ENCODE results near the gene PLEKHO2.

Gene PLEKHO2

DNA sequence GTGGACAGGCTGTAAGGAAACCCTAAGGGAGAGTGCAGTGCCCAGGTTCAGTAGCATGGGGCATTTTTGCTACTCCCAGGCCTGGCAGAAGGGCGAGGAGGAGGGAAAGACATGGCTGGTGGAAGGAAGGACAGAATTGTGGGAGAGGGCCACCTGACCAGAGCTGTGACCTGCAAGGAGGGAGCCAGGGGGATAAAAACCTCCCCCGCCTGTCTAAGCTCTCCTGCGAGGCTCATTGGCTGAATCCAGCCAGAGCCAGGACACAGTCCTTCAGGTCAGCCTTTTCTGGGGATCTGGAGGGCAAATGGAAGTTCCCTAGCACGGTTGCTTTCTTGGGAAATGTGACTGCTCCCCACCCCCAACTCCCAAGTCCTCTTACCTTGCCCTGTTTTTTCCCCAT is 56.7 kb downstream of the PLEKHO2 start:
- Mint-ChIP-seq H3K27ac (no peak overlapping the region), H3K27me3 (no peaks in the 10 kb centered on the region), H3K9me3 (peaks cover 2% of the 10 kb centered on the region), H3K36me3 (peaks cover 4% of the 10 kb centered on the region), H3K4me3 (no peak overlapping the region), H3K4me1 (peaks cover 41% of the 10 kb centered on the region)
- no peak for ATAC-seq (ENCODE audit: low read depth)
- DNase-seq (ENCODE audit: low spot score in 2 of 2), result no peak

DNA sequence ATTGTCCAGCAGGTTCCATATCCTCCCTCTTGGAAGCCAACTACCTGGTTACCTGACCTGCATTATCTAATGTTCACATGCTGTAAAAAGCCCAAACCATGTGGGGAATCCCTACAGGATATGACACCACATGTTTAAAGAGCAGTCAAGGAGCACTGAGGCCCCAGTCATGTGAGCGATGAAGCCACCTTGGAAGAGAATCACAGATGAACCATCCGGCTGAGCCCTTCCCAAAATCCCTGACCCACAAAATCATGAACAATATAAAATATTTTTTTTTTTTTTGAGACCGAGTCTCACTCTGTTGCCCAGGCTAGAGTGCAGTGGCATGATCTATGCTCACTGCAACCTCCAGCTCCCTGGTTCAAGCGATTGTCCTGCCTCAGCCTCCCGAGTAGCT is 59.4 kb downstream of the PLEKHO2 start:
- Mint-ChIP-seq H3K27ac (no peak overlapping the region), H3K36me3 (peaks cover 4% of the 10 kb centered on the region), H3K9me3 (peaks cover 2% of the 10 kb centered on the region), H3K4me3 (no peak overlapping the region), H3K27me3 (no peaks in the 10 kb centered on the region), H3K4me1 (peaks cover 34% of the 10 kb centered on the region)
- DNase-seq (ENCODE audit: low spot score in 2 of 2) (no peak), ATAC-seq (ENCODE audit: low read depth) (no peak)

DNA sequence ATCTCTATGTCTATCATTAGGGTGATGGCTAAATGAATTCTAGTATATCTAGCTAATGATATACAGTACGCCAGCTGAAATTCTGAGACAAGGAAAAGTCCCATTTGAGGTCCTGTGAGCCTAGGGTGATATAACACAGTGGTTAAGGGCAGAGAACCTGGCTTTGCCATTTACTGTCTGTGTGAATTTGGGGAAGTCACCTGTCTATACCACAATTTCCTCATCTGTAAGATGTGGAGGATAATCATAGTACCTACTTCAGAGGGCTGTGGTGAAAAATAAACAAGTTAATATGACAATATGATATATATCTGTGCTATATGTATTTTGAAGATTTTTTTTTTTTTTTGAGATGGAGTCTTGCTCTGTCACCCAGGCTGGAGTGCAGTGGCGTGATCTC is 60.2 kb downstream of the PLEKHO2 start:
- H3K4me3 Mint-ChIP-seq, result no peak overlapping the region
- DNase-seq (ENCODE audit: low spot score in 2 of 2) (peak in 1 of 2 donors; percentile 26), ATAC-seq (ENCODE audit: low read depth) (peak; percentile 91)
- H3K9me3 Mint-ChIP-seq, result peaks cover 2% of the 10 kb centered on the region
- H3K27ac Mint-ChIP-seq, result no peak overlapping the region
- H3K36me3 Mint-ChIP-seq, result peaks cover 4% of the 10 kb centered on the region
- no peaks in the 10 kb centered on the region for H3K27me3 Mint-ChIP-seq
- H3K4me1 Mint-ChIP-seq, result peaks cover 29% of the 10 kb centered on the region

DNA sequence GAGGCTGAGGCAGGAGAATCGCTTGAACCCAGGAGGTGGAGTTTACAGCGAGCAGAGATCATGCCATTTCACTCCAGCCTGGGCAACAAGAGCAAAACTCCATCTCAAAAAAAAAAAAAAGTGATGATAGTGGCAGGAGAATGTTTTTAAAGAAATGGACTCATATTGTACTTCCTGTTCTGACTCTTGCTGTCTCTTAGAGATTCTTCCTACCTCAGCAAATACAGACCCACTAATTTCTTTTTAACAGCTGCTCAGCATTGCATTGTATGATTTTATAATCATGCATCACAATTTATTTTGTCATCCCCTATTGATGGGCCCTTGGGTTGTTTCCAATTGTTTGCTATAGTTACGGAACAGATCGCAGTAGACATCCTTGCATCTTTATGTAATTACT is 61.1 kb downstream of the PLEKHO2 start:
- peaks cover 4% of the 10 kb centered on the region for H3K36me3 Mint-ChIP-seq
- peaks cover 27% of the 10 kb centered on the region for H3K4me1 Mint-ChIP-seq
- H3K27me3 Mint-ChIP-seq, result no peaks in the 10 kb centered on the region
- H3K9me3 Mint-ChIP-seq, result peaks cover 2% of the 10 kb centered on the region
- ATAC-seq (ENCODE audit: low read depth), result no peak
- H3K27ac Mint-ChIP-seq, result no peak overlapping the region
- no peak for DNase-seq (ENCODE audit: low spot score in 2 of 2)
- no peak overlapping the region for H3K4me3 Mint-ChIP-seq

DNA sequence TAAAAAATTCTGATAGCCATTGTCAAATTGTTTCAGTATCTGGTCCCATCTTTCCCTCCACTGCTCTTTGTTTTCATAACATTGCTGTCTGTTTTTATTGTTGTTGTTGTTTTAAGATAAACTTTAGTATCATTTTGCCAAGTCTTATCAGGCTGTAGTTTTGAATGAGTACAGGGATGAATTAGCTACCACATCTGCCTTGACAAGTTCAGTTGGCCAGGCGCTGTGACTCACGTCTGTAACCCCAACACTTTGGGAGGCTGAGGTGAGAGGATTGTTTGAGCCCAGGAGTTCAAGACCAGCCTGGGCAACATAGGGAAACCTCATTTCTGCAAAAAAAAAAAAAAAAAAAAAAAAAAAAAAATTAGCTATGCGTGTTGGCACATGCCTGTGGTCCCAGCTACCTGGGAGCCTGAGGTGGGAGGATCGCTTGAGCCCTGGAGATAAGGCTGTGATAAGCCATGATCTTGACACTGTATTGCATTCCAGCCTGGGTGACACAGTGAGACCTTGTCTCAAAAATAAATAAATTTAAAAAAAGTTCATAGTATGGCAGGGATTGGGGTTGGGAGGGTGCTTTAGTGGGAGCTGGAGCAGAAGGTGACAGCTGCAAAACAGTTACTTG is 61.7 kb downstream of the PLEKHO2 start:
- Mint-ChIP-seq H3K4me3 (no peak overlapping the region), H3K36me3 (peaks cover 6% of the 10 kb centered on the region), H3K27me3 (peaks cover 3% of the 10 kb centered on the region), H3K4me1 (peaks cover 24% of the 10 kb centered on the region), H3K27ac (no peak overlapping the region), H3K9me3 (peaks cover 2% of the 10 kb centered on the region)
- ATAC-seq (ENCODE audit: low read depth) (no peak), DNase-seq (ENCODE audit: low spot score in 2 of 2) (no peak)

DNA sequence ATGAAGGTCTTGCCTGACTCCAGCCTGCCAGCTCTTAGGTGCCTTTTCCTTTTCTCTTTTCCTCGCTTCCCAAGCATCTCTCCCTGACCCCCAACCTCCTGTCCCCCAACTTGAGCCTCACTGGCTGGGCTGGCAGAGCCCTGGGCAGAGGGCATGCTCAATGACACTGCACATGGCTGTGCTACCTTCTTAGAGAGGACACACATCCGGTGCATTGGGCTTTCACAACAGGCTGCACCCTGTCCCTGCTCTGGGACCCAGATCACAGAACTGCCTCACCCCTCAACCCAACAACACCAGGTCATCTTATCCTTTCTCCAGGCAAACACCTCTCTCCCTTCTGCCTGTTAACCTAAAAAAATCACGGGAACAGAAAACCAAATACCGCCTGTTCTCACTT is 62.5 kb downstream of the PLEKHO2 start:
- peaks cover 2% of the 10 kb centered on the region for H3K9me3 Mint-ChIP-seq
- ATAC-seq (ENCODE audit: low read depth) (no peak), DNase-seq (ENCODE audit: low spot score in 2 of 2) (no peak)
- H3K27ac Mint-ChIP-seq, result no peak overlapping the region
- H3K27me3 Mint-ChIP-seq, result peaks cover 3% of the 10 kb centered on the region
- H3K36me3 Mint-ChIP-seq, result peaks cover 6% of the 10 kb centered on the region
- peak overlapping the region; percentile 18 for H3K4me3 Mint-ChIP-seq
- peaks cover 24% of the 10 kb centered on the region for H3K4me1 Mint-ChIP-seq

DNA sequence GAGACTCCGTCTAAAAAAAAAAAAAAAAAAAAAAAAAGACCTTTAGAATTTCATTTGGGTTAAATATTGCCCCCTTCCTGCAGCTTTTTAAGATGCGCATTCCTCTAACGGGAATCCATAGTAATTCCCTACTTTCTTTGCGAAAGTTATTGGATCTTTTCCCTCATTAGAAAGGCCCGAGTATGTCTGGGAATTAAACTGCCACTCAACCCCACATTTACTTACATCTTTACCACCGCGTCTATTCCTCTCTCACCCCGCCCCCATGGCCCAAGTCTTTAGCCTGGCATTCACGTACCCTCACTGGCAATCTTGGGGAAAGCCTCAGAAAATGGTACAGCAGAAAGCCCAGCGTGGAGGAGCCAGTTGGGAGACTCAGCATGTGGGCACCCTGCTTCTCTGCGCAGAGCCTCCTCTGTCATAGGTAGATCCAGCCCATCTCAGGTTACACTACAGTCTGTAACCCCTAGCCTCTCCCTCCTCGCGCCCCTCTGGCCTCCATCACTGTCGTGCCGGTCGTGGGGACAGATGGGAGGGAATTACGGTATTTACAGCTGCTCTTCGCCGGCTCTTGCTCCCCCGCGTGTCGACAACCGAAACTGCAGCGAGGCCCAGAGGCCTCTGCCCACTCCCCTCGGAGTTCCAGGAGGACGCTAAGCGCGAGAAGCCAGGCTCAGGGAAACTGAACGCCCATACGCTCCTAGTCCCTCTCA is 63.6 kb downstream of the PLEKHO2 start:
- peaks cover 2% of the 10 kb centered on the region for H3K9me3 Mint-ChIP-seq
- DNase-seq (ENCODE audit: low spot score in 2 of 2), result peak; percentile 74 to 86
- H3K4me3 Mint-ChIP-seq, result peak overlapping the region; percentile 75
- peaks cover 6% of the 10 kb centered on the region for H3K27me3 Mint-ChIP-seq
- peak overlapping the region; percentile 24 for H3K27ac Mint-ChIP-seq
- ATAC-seq (ENCODE audit: low read depth), result peak; percentile 79
- H3K4me1 Mint-ChIP-seq, result peaks cover 24% of the 10 kb centered on the region
- H3K36me3 Mint-ChIP-seq, result peaks cover 6% of the 10 kb centered on the region

DNA sequence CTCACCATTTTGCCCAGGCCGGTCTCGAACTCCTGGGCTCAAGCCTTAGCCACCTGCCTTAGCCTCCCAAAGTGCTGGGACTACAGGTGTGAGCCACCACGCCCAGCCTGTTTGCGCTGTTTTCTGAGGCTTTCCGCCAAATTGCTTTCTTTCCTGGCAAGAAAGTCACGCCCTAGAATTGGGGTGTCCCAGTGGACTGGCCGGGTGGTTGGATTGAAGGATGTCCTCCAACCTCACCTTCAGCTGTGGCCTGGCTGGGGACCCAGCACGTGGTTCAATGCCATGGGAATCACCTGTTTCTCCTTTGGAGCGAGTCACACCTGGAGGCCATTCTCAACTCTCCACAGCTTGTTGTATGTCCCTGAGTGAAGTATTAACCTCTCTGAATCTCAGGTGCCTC is 64.2 kb downstream of the PLEKHO2 start:
- peaks cover 4% of the 10 kb centered on the region for H3K36me3 Mint-ChIP-seq
- H3K4me3 Mint-ChIP-seq, result no peak overlapping the region
- H3K4me1 Mint-ChIP-seq, result peaks cover 26% of the 10 kb centered on the region
- DNase-seq (ENCODE audit: low spot score in 2 of 2) (no peak), ATAC-seq (ENCODE audit: low read depth) (no peak)
- H3K27ac Mint-ChIP-seq, result no peak overlapping the region
- peaks cover 6% of the 10 kb centered on the region for H3K27me3 Mint-ChIP-seq
- no peaks in the 10 kb centered on the region for H3K9me3 Mint-ChIP-seq

DNA sequence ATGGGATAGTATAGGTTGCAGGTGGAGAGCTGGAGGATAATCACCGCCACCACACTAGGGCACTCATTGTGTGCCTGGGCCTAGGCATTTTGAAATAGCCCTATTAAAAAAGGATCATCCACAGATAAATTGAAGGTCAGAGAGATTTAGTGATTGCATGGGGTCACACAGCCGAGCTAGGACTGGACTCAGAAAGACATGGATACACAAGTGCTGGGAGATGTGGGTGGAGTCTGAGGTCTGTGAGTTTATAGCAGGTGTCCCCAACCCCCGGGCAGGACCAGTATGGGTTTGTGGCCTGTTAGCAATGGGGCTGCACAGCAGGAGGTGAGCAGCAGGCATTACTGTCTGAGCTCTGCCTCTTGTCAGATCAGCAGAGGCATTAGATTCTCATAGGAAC is 64.7 kb downstream of the PLEKHO2 start:
- DNase-seq (ENCODE audit: low spot score in 2 of 2) (no peak), ATAC-seq (ENCODE audit: low read depth) (no peak)
- no peak overlapping the region for H3K27ac Mint-ChIP-seq
- no peaks in the 10 kb centered on the region for H3K9me3 Mint-ChIP-seq
- H3K4me3 Mint-ChIP-seq, result no peak overlapping the region
- peaks cover 2% of the 10 kb centered on the region for H3K36me3 Mint-ChIP-seq
- H3K4me1 Mint-ChIP-seq, result peaks cover 29% of the 10 kb centered on the region
- peaks cover 6% of the 10 kb centered on the region for H3K27me3 Mint-ChIP-seq

DNA sequence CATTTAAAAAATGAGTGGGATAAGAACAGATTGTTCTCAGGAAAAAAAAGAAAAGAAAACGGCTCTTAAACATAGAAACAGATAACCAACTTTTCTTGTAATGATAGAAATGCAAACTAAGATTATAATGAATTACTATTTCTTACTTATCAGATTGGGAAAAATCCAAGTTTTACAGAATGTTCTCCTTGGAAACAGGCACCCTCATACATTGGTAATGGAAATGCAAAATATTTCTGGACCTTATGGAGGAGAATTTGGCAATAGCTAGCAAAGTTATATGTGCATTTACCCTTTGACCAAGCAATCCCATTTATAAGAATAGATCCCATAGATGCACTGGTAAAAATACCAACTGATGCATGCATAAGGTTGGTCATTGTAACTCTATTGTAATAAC is 66.3 kb downstream of the PLEKHO2 start:
- H3K27ac Mint-ChIP-seq, result no peak overlapping the region
- H3K27me3 Mint-ChIP-seq, result peaks cover 6% of the 10 kb centered on the region
- H3K4me1 Mint-ChIP-seq, result peaks cover 20% of the 10 kb centered on the region
- peaks cover 2% of the 10 kb centered on the region for H3K36me3 Mint-ChIP-seq
- ATAC-seq (ENCODE audit: low read depth) (no peak), DNase-seq (ENCODE audit: low spot score in 2 of 2) (no peak)
- no peak overlapping the region for H3K4me3 Mint-ChIP-seq
- no peaks in the 10 kb centered on the region for H3K9me3 Mint-ChIP-seq

DNA sequence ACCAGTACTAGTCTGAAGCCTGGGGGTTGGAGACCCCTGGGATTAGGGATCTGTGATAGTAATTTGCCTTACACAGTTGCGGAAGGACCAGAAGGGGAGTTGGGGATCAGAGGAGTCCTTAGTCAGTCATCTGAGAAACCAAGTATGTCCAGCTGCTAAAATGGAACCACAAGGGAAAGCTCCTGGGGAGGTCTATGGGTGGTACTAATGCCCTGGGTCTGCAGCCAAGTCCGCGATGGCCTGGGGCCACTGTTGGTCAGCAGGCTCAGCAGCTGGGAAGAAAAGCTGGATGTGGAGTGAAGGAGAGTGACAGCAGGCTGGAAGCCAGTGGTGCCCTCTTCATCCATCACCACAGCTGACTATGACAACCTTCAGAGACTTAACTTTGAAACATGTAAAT is 67.8 kb downstream of the PLEKHO2 start:
- Mint-ChIP-seq H3K4me1 (peaks cover 11% of the 10 kb centered on the region), H3K27ac (no peak overlapping the region), H3K4me3 (no peak overlapping the region), H3K36me3 (peaks cover 2% of the 10 kb centered on the region), H3K27me3 (peaks cover 6% of the 10 kb centered on the region), H3K9me3 (no peaks in the 10 kb centered on the region)
- DNase-seq (ENCODE audit: low spot score in 2 of 2) (no peak), ATAC-seq (ENCODE audit: low read depth) (no peak)

DNA sequence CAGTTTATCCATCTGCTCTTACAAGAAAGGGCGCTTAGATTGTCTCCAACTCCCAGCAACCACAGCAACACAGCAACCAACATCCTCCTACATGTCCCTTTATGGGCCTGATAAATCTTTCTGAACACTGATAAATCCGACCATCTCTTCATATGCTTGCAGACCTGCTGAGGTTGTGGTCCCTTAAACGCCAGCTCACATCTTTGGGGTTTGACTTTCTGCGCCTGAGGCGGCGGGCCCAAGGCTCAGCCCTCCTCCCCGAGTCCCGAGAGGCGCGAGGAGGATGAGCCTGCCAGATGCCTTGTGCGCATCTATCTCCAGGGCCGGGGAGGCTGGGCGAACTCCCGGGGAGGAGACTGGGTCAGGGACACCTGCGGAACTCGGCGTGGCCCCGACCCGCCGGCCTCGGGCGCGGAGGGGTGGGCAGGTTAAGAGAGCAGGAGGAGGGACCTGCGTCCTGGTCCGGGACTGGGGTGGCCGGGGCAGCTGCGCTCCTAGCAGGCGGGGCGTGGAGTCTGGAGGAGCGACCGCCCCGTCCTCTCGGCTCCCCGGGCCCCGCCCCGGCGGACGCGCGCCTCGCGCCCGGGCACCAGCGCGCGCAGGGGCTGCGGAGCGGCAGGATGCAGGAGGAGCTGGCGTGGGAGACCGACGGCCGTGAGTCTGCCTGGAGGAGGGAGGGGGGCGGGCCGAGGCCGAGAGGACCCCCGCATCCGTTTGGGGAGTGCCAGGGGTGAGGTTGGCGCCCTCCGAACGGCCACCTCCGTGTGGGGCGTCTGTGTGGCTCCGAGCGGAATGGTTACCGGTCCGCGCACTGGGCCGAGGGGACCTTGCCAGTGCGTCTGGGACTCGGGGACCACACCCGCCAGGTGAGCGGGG is 69.8 kb downstream of the PLEKHO2 start, which contains the start of gene ANKDD1A:
Gene ANKDD1A, plus strand, starts transcription at position 592 of the 876 bp plus-strand sequence. Its CDS starts 29 bp downstream, at position 621.
- peaks cover 6% of the 10 kb centered on the region for H3K27me3 Mint-ChIP-seq
- H3K27ac Mint-ChIP-seq, result no peak within 1 kb of the TSS
- peaks cover 6% of the 10 kb centered on the region for H3K4me1 Mint-ChIP-seq
- H3K4me3 Mint-ChIP-seq, result peak within 1 kb of the TSS; percentile 84
- H3K9me3 Mint-ChIP-seq, result no peaks in the 10 kb centered on the region
- ATAC-seq (ENCODE audit: low read depth) (peak; percentile 81), DNase-seq (ENCODE audit: low spot score in 2 of 2) (peak in 1 of 2 donors; percentile 30)
- peaks cover 4% of the 10 kb centered on the region for H3K36me3 Mint-ChIP-seq

DNA sequence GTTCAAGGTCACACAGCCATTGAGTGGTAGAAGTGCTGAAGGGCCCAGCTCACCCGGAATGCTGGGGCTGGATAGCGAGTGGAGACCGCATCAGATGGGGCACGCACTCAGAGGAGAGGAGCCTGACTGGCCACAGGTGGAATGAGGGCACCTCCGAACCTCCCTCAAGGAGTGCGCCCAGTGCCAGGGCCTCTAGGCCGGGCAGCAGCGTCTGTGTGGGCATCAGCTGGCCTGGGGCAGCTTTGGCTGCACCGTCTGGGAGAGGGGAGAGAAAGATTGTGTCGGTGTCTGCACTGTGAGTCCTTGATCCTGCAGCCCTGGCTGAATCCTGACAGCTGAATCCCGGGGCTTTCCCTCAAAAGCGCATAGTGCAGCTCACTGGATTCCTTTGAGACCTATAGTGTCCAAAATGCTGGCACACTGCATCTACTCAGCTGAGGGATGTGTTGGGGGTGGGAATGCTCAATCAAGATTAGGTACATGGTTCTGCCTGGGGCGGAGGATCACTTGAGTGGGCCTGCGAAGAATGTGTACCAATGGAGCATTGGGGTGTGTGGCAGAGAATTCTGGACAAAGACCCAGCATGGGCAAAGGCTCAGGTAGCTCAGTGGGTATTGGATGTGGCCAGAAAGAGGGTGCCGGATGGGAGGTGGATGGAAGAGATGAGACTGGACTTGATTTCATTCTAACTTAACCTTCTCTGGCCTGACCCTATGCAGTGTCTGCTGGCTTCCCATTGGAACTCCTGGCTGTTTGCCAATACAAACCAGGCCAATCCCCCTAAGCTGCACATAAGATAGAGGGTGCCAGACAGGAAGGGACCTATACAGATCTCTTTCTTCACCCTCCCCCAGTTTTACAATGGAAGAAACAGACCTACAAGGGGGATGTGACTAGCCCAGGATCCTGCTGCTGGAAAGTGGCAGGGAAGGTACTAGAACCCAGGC is 70.9 kb downstream of the PLEKHO2 start:
- no peak for DNase-seq (ENCODE audit: low spot score in 2 of 2)
- Mint-ChIP-seq H3K36me3 (peaks cover 4% of the 10 kb centered on the region), H3K27me3 (peaks cover 6% of the 10 kb centered on the region), H3K9me3 (no peaks in the 10 kb centered on the region), H3K4me1 (peaks cover 6% of the 10 kb centered on the region), H3K27ac (no peak overlapping the region), H3K4me3 (peak overlapping the region; percentile 39)
- ATAC-seq (ENCODE audit: low read depth), result no peak
